ENCODE measurements around the gene ATXN1. TPM values are rescaled to one million over a fixed set of nuclear protein-coding genes. Genes with fewer than 3 reads are reported as not detected.
A peak's percentile ranks its signal among the peaks of the same experiment; 100 is the strongest.

The ATXN1 gene
- total RNA-seq, 4 donors from 2014 or later: 21.0 to 102 (median 51.1) TPM

GRCh38 chr6:16595514-16596120 lies 165.6 kb downstream of the ATXN1 start:
- H3K27me3 ChIP-seq: no peaks in the 10 kb centered on the region
- intact Hi-C loops (cut with DNase I; ENCODE audit: low total_unique reads): no loop called here

GRCh38 chr6:16594849-16595248 lies 166.4 kb downstream of the ATXN1 start:
- Histone ChIP-seq H3K36me3 (no peaks in the 10 kb centered on the region), H3K4me1 (no peaks in the 10 kb centered on the region), H3K27me3 (no peaks in the 10 kb centered on the region), H3K27ac (no peak overlapping the region), H3K9me3 (no peaks in the 10 kb centered on the region), H3K4me3 (no peak overlapping the region)
- TF ChIP-seq CTCF (IDR thresholded peaks at IDR 0.05) (no peak), POLR2A (IDR thresholded peaks at IDR 0.05) (no peak)
- intact Hi-C loops (cut with DNase I; ENCODE audit: low total_unique reads): no loop called here
- DNase-seq: no peak

More at GRCh38 chr6:16595514-16596120, 165.6 kb downstream of the ATXN1 start:
- H3K4me3 ChIP-seq: no peak overlapping the region
- TF ChIP-seq CTCF (IDR thresholded peaks at IDR 0.05): no peak
- H3K9me3 ChIP-seq: no peaks in the 10 kb centered on the region
- no peaks in the 10 kb centered on the region for H3K36me3 ChIP-seq
- no peak overlapping the region for H3K27ac ChIP-seq
- H3K4me1 ChIP-seq: no peaks in the 10 kb centered on the region
- no peak for DNase-seq

- Histone ChIP-seq H3K27me3 (no peaks in the 10 kb centered on the region), H3K9me3 (no peaks in the 10 kb centered on the region), H3K36me3 (no peaks in the 10 kb centered on the region), H3K4me1 (no peaks in the 10 kb centered on the region), H3K27ac (no peak overlapping the region), H3K4me3 (no peak overlapping the region)
- DNase-seq: no peak
- no peak for TF ChIP-seq CTCF (IDR thresholded peaks at IDR 0.05)
- TF ChIP-seq POLR2A (IDR thresholded peaks at IDR 0.05): no peak
- intact Hi-C loops (cut with DNase I; ENCODE audit: low total_unique reads): no loop called here
Measured at GRCh38 chr6:16592223-16592911, 168.9 kb downstream of the ATXN1 start.

- TF ChIP-seq POLR2A (IDR thresholded peaks at IDR 0.05) (no peak), CTCF (IDR thresholded peaks at IDR 0.05) (no peak)
- Histone ChIP-seq H3K27me3 (no peaks in the 10 kb centered on the region), H3K9me3 (no peaks in the 10 kb centered on the region), H3K4me3 (no peak overlapping the region), H3K36me3 (no peaks in the 10 kb centered on the region), H3K27ac (no peak overlapping the region), H3K4me1 (no peaks in the 10 kb centered on the region)
- no peak for DNase-seq
- intact Hi-C loops (cut with DNase I; ENCODE audit: low total_unique reads): no loop called here
Measured at GRCh38 chr6:16591396-16592222, 169.7 kb downstream of the ATXN1 start.

- no peak for TF ChIP-seq CTCF (IDR thresholded peaks at IDR 0.05)
- no peak for TF ChIP-seq POLR2A (IDR thresholded peaks at IDR 0.05)
- intact Hi-C loops (cut with DNase I; ENCODE audit: low total_unique reads): no loop called here
- no peaks in the 10 kb centered on the region for H3K4me1 ChIP-seq
- no peak overlapping the region for H3K27ac ChIP-seq
- H3K36me3 ChIP-seq: no peaks in the 10 kb centered on the region
- no peaks in the 10 kb centered on the region for H3K9me3 ChIP-seq
- peak in 1 of 2 donors; percentile 30 for DNase-seq
- H3K27me3 ChIP-seq: no peaks in the 10 kb centered on the region
- no peak overlapping the region for H3K4me3 ChIP-seq
Measured at GRCh38 chr6:16585805-16586204, 175.5 kb downstream of the ATXN1 start.
